ENCODE results near the gene GIMD1.
"Not testable (repeated sequence)": the region's sequence is repeated elsewhere in the genome, so short reads cannot be mapped to it uniquely, and the experiment has no call there.

The GIMD1 gene

GRCh38 chr4:106368678-106369077, at the start of gene GIMD1:
GIMD1 (minus strand) TSS chr4:106368778; CDS start chr4:106367435, 1,343 bp downstream.
- no peak for DNase-seq

DNA sequence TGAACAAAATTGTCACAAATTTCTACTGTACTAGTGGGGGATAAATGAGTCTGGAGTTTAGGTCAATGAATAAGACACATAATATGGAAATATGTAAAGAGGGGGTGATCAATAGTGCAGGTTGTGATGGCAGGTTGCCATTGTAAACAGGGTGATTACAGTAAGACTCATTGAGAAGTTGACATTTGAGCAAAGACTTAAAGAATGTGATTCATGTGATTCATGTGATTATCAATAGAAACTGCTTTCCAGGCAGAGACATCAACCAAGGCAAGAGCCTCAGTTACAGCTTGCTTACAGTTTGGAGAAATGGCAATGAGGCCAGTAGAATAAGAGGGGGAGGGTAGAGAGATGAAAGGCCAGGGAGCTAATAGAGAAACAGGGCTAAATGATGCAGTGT, 45.8 kb upstream of the GIMD1 start:
- DNase-seq = no peak

GRCh38 chr4:106409901-106410889, 41.6 kb upstream of the GIMD1 start:
- DNase-seq = no peak

- not testable (repeated sequence) for DNase-seq
These were observed 39.4 kb upstream of the GIMD1 start for GRCh38 chr4:106408004-106408403.

DNA sequence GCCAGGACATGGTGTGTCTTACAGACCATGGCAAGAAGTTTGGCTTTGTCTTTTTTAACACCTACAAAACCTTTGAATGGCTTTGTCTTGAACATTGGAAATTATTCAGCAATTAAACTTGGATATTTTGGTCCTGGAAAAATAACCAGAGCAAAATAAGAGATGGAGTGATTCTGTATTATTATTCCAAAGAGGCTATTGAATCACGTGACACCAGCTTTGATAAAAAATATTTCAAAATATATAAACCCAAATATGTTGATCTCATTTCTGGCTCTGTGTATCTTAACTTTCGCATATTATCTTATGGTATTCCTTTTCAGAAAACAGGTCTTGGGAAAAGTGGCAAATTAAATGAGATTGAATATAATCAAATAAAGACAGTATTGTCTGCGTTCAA, 32.6 kb upstream of the GIMD1 start:
- DNase-seq = no peak

DNA sequence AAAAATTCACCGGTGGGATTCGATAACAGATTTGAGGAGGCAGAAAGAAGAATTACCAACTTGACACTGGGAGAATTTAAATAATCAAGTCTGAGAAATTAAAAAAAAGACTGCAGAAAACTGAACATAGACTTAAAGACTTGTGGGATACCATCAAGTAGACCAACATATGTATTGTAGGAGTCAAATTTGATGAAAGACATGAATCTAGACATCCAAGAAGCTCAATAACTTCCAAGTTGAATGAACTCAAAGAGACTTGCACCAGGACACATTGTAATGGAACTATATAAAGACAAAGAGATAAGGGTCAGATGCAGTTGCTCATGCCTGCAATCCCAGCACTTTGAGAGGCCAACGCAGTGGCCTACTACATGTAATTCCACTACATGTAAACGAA, 30.3 kb upstream of the GIMD1 start:
- DNase-seq = not testable (repeated sequence)

- no peak for DNase-seq
These were observed 27.0 kb upstream of the GIMD1 start for GRCh38 chr4:106395582-106395981.

DNA sequence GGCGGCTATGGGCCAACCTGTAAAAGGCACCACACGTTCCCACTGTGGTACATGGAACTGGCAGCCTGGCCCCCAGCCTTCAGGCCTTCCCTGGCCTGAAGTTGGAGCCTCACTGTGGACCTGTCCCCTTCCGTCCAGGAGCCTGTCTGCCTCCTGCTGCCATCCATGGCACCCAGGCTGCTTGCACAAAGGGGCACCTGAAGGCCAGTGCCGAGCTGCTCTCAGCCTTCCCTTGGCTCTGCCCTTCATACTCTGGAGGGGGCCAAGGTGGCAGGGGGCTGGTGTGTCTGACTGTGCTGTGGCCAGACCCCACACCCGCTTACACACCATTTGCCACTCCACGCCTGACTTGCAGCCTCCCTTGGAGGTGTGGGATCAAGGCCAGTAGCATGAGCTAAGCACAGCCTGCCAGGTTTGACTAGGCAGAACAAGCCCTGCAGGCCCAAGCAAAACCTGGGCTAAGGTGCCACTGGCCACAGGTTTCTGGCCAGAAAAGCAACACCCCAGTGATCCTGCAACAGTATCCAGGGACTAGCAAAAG, 17.3 kb upstream of the GIMD1 start:
- DNase-seq = no peak

GRCh38 chr4:106384878-106385277, 16.3 kb upstream of the GIMD1 start:
- DNase-seq = no peak

DNA sequence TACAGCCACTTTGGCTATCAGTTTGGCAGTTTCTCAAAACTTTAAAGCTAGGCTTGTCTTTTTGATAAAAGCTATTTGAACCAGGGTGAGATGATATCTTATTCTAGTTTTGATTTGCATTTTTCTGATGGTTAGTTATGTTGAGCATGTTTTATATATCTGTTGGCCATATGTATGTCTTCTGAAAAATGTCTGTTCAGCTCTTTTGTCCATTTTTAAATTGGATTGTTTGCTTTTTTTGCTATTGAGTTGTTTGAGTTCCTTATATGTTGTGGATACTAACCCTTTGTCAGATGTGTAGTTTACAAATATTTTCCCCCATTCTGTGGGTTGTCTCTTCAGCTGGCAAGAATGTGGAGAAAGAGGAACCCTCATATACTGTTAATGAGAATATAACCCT, 11.6 kb upstream of the GIMD1 start:
- DNase-seq = no peak

- DNase-seq = no peak
These were observed 4.4 kb upstream of the GIMD1 start for GRCh38 chr4:106373026-106373425.

DNA sequence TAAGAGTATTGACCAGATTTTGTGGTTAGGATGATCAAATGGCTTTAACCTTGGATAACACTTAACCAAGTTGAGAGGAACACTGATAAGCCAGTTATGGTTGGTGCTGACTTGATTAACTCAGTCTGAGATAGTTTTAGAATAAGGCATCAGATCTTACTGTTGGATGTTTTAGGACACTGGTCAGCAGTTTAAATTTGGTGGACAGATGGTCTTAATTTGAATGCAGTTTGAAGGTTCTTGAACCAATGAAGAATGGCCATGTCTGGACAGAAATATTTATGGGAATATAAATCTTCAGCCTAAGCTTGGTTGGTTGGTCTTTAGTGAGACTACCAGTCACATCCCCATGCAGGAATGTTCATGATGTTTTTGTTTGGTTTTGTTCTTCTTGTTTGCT, 2.6 kb upstream of the GIMD1 start:
- no peak for DNase-seq

GRCh38 chr4:106370214-106370613, 1.6 kb upstream of the GIMD1 start:
- DNase-seq = no peak

GRCh38 chr4:106369456-106370060, 980 bp upstream of the GIMD1 start:
- peak; percentile 58 for DNase-seq

DNA sequence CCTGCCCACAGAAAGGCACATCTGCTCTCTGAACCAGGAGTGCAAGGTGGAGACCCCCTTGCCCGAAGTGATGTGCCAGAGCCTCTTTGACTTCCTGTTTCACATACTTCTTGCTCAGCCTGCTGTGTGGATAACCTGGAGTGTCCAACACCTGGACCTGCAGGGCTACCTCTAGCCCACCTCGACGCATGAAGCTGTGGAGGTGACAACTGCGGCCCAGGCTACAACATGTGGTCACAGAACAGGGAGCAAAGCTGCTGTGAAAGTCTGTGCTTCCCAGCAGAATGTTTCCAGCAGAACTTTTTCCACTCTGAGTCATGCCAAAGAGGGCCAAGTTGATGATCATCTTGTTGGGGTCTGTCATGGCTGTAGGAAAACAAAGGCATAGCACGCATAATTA, 1.5 kb downstream of the GIMD1 start:
- DNase-seq = no peak

DNA sequence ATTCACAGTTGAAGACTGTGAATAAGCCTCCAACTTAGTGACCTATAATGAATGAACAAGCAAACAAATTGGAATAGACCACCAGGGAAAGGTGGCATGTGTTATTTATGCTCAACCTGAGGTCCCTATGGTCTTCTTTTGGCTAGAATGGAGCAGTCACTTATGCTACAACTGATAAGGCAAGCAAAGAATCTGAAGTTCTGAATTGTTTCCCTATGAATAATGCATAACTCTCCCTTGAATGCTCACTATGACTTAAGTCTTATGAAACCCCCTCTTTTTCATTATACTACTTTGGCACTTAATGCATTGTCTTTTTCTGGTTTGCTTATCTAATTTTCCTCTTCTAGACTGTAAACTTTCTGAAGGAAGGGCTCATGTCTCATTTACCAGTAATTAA, 2.6 kb downstream of the GIMD1 start:
- no peak for DNase-seq

DNA sequence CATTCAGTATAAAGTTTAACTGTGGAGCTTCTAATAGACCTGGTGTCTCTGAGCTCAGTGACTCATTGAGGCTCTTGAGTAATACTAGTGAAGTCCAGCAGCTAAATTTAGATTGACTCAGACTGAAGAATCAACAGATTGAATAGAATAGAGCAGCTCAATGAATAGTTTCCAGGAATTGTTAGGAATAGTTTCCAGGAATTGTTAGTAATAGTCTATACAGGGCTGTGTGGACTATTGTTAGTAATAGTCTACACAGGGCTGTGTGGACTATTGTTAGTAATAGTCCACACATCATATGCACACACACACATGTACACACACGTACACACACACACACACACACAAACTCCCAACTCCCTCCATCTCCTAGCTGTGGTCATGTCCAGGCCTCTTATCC, 3.0 kb downstream of the GIMD1 start:
- no peak for DNase-seq

- no peak for DNase-seq
These were observed 4.3 kb downstream of the GIMD1 start for GRCh38 chr4:106364282-106364681.

DNA sequence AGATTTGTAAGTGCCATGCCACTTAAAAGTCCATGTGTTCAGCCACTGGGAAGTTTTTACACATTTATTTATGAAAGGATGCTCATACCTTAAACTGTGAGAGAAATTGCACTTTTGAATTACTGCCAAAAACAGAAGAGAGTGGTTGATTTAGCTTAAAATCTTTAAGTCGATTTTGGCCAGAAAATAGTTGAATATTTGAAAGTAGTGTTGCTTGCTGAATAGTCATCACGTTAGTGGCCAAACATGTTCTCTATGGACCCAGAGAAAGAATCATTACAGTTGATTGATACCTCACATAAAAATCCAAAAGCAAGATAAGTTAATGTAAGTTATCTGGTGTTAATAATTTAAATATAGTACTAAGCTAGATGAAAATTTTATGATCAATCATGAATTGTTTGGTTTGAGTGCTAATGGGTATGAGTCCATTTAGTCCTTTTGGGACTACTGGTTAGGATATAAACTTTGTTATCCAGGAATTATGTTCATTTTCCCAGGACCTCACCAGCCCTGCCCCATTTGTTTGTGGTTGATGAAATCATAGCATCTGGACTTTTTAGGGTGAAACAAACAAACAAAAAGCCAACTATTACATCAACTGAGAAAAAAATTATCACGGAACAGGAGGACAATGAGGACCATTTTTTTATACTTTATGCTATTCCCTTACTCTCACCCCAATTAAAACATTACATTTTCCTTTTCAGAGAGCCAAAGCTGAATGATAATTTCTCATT, 6.3 kb downstream of the GIMD1 start:
- DNase-seq = no peak

DNA sequence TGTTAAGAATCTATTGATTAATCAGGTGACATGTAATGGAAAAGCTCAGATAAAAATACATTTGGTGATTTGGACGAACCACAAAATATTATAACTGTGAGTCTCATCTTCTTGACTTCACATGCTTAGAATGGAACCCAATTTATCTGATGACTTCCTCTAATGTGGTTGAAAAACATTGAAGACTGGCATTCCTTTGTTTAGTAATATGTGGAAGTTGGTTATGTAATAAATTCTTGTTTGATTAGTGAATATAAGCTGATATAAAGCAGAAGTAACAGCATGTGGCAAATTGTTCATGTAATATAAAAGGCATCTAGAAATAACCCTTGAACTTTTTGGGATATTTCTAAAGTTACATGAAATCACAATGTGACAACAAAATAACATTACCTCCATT, 9.7 kb downstream of the GIMD1 start:
- no peak for DNase-seq

GRCh38 chr4:106355193-106355592, 13.4 kb downstream of the GIMD1 start:
- peak; percentile 56 for DNase-seq

DNA sequence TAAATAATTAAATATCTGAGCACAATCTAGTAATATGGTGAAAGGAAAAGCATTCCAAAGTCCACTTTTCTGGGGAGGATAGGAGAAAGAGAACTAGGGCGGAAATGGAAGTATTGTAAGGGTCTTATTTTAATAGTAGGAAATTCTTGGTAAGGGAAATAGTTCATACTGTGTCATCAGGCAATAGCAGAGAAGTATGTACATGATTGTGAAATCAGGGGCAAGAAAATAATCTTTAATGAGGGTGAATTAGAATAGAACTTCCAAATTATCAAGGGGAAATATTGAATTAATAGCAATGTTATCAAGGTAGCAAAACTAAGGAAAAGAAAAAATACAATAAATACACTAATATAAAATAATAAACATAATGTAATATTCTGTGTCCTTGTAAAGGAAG, 14.8 kb downstream of the GIMD1 start:
- no peak for DNase-seq

GRCh38 chr4:106351016-106351415, 17.6 kb downstream of the GIMD1 start:
- no peak for DNase-seq
